SKM-1 treated with dmso at 0.1 percent for 144 hours (cell line): ENCODE data around the gene HRAS.

ENCODE experiments used
- DNase-seq: peaks from one replicate; lab custom pipeline; 2025; ENCODE audit not compliant: unreplicated experiment; lab: John Stamatoyannopoulos, UW

The HRAS gene

GRCh38 chr11:497565-498296 lies 37.6 kb downstream of the HRAS start:
- no peak for DNase-seq

GRCh38 chr11:496834-497564 lies 38.4 kb downstream of the HRAS start:
- no peak for DNase-seq

GRCh38 chr11:495537-495931 lies 39.8 kb downstream of the HRAS start:
- no peak for DNase-seq

GRCh38 chr11:494761-495536 lies 40.4 kb downstream of the HRAS start:
- DNase-seq, result no peak

- DNase-seq, result no peak
Observed at GRCh38 chr11:492427-493226, 42.7 kb downstream of the HRAS start.

GRCh38 chr11:491358-491757 lies 44.0 kb downstream of the HRAS start:
- no peak for DNase-seq

- DNase-seq, result no peak
Observed at GRCh38 chr11:490930-491260, 44.5 kb downstream of the HRAS start.

GRCh38 chr11:490186-490929 lies 45.0 kb downstream of the HRAS start:
- no peak for DNase-seq

- no peak for DNase-seq
Observed at GRCh38 chr11:489610-490185, 45.7 kb downstream of the HRAS start.

GRCh38 chr11:488992-489391 lies 46.4 kb downstream of the HRAS start:
- DNase-seq, result no peak

GRCh38 chr11:488579-488978 lies 46.8 kb downstream of the HRAS start:
- DNase-seq, result no peak

- DNase-seq, result no peak
Observed at GRCh38 chr11:488062-488461, 47.3 kb downstream of the HRAS start.

GRCh38 chr11:487571-488021 lies 47.8 kb downstream of the HRAS start:
- DNase-seq, result no peak

- no peak for DNase-seq
Observed at GRCh38 chr11:486189-486588, 49.2 kb downstream of the HRAS start.

- DNase-seq, result no peak
Observed at GRCh38 chr11:484616-485015, 50.8 kb downstream of the HRAS start.
